Motor neuron (in vitro differentiated cells): ENCODE results near the gene GPR156. TPM values are rescaled to one million over a fixed set of nuclear protein-coding genes. Genes with fewer than 3 reads are reported as not detected.
"Not testable (repeated sequence)": the region's sequence is repeated elsewhere in the genome, so short reads cannot be mapped to it uniquely, and the experiment has no call there.

Experiments
- ATAC-seq, 8 experiments: fragments of 200-7000 bp; cut with Tn5 transposase; replicated peaks in 6 of 8; 2 replicates each; pipeline ENCODE4 v1.8.0; 2021; ENCODE audit warnings: mild to moderate bottlenecking in 8 of 8, moderate library complexity in 8 of 8
- H3K27ac ChIP-seq, 2 donors: fragments of 250-450 bp; sonication (Bioruptor Pico); 2 replicates each; pipeline ENCODE4 v1.9.0; 2021; ENCODE audit warnings: antibody characterized with exemption in 2 of 2, mild to moderate bottlenecking in 2 of 2, moderate library complexity in 1 of 2
- H3K4me1 ChIP-seq, 2 donors: fragments of 250-450 bp; sonication (Bioruptor Pico); replicated peaks in 1 of 2; 2 replicates each; pipeline ENCODE4 v1.6.1; 2021; ENCODE audit warnings: antibody characterized with exemption in 2 of 2, mild to moderate bottlenecking in 2 of 2, moderate library complexity in 1 of 2
- H3K4me3 ChIP-seq, 5 donors: fragments of 250-450 bp; sonication (Bioruptor Pico); 2 replicates each; pipeline ENCODE4 v1.9.0; 2021; ENCODE audit warnings: antibody characterized with exemption in 5 of 5, mild to moderate bottlenecking in 5 of 5, moderate library complexity in 4 of 5
- WGBS, 10 experiments: fragments of 450-650 bp; shearing (Covaris generic); methylation state at CpG; one replicate each; pipeline ENCODE4 v1.0.0; 2022; 5-methylcytosine and 5-hydroxymethylcytosine counted together
- in situ Hi-C, 9 experiments: fragments of 400-800 bp; cut with MboI; loops; one replicate each; pipeline ENCODE4 v1.15.0; 2021; ENCODE audit warnings: low sequenced_read_pairs in 9 of 9, low pct_unique_long_range_greater_than_20kb in 2 of 9; ENCODE audit not compliant: unreplicated experiment in 9 of 9
- total RNA-seq, 8 experiments: library from RNA; unstranded; fragments of 300-600 nt; gene quantifications; 2 replicates each; pipeline versions ENCODE4 v1.2.3 to v1.2.4, GENCODE V29; 2022

The GPR156 gene
- total RNA-seq, 8 experiments from 2014 or later: 0.33 to 2.3 (median 1.2) TPM

DNA sequence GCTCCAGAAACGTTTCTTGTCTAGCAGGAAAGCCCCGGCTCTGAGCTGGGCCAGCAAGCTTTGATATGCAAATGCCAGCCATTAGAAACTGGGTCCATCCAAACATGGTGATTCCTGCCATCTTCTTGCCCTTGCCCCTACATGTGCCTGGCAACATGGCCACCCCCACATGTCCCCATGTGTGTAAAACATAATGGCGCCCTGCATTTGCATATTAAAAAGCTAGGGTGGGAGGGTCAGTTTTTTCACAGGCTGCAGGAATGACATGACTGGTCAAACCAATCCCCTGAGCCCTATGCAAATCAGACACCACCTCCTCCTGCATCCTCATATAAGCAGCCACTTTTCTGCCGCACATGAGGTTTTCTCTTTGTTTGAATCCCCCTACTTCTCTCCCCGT is 21.2 kb downstream of the GPR156 start:
- no peaks in the 10 kb centered on the region for H3K4me1 ChIP-seq
- WGBS, 10 experiments: 20 to 100% (median 45%) methylated on average over 1 to 5 of the region's 5 CpGs; no CpG with 5 or more reads in 3 of the 10 experiments
- in situ Hi-C loops: loop anchor here in 2 of 9 experiments (25.0 kb wide), 1 partner anchor 274 kb away; no protein-coding TSS in a partner anchor
- no peak overlapping the region for H3K4me3 ChIP-seq
- no peak for ATAC-seq
- no peak overlapping the region for H3K27ac ChIP-seq

- in situ Hi-C loops: loop anchor here in 2 of 9 experiments (25.0 kb wide), 1 partner anchor 279 kb away; no protein-coding TSS in a partner anchor
- 5 to 100% (median 78%) methylated on average over 1 of the region's 1 CpG; no CpG with 5 or more reads in 1 of the 10 experiments for WGBS, 10 experiments
- Histone ChIP-seq H3K27ac (no peak overlapping the region), H3K4me3 (no peak overlapping the region), H3K4me1 (no peaks in the 10 kb centered on the region)
- ATAC-seq: no peak
Observed at GRCh38 chr3:120258009-120258408, 27.0 kb downstream of the GPR156 start.

- peak in 1 of 8 experiments; percentile 15 for ATAC-seq
- in situ Hi-C loops: loop anchor here in 5 of 9 experiments (10.0 to 25.0 kb wide), 4 partner anchors 167 to 317 kb away; no protein-coding TSS in a partner anchor
- Histone ChIP-seq H3K4me1 (peaks cover 11% of the 10 kb centered on the region in 2 donors), H3K27ac (no peak overlapping the region), H3K4me3 (no peak overlapping the region)
Observed at GRCh38 chr3:120245386-120245785, 39.6 kb downstream of the GPR156 start.

DNA sequence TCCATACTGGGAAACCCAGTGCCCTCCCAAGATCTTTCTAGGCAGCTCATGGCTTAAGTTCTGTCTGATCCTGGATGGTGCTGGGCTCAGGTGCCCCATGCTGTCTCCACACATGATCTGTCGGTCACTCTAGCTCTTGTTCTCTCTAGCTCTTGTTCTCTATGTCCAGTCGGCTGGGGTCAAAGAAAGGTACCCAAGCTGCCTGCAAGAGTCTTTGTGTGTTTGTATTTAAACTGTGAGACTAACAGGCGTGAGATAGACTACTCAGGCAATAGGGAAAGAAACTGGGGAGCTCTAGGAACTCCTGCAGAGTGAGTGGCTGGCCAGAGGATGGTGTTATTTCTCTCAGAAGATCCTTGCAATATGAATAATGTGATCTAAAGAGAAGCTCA is 40.2 kb downstream of the GPR156 start:
- H3K4me1 ChIP-seq: peaks cover 11% of the 10 kb centered on the region in 2 donors
- H3K4me3 ChIP-seq: no peak overlapping the region
- WGBS, 10 experiments: 0 to 60% (median 31%) methylated on average over 1 to 3 of the region's 3 CpGs; no CpG with 5 or more reads in 1 of the 10 experiments
- in situ Hi-C loops: loop anchor here in 5 of 9 experiments (10.0 to 25.0 kb wide), 4 partner anchors 167 to 317 kb away; no protein-coding TSS in a partner anchor
- peak overlapping the region in 1 of 2 donors; percentile 5 for H3K27ac ChIP-seq
- peak in 7 of 8 experiments; percentile 28 to 91 (median 73) for ATAC-seq

DNA sequence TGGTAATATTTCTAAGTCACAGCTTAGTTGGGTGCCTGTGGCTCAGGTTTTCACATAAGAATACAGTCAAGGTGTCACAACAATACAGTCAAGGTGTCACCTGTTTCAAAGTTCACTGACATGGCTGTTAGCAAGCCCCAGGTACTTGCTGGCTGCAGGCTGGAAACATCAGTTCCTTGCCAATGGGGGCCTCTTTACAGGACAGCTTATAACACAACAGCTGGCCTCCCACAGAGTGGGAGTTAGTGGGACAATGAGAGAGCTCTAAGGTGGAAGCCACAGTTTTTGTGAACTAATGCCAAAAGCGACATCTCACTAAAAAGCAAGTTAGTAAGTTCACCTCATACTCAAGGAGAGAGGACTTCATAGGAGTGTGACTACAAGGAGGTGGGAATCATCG is 45.4 kb downstream of the GPR156 start:
- H3K4me3 ChIP-seq: no peak overlapping the region
- no peak for ATAC-seq
- peaks cover 2 to 4% of the 10 kb centered on the region in 2 donors for H3K4me1 ChIP-seq
- in situ Hi-C loops: loop anchor here in 5 of 9 experiments (10.0 to 25.0 kb wide), 4 partner anchors 173 to 323 kb away; no protein-coding TSS in a partner anchor
- WGBS, 10 experiments: 82 to 100% (median 90%) methylated on average over 1 to 2 of the region's 2 CpGs; no CpG with 5 or more reads in 1 of the 10 experiments
- H3K27ac ChIP-seq: no peak overlapping the region

- in situ Hi-C loops: loop anchor here in 5 of 9 experiments (25.0 kb wide), 3 partner anchors 184 to 334 kb away; no protein-coding TSS in a partner anchor
- 50 to 100% (median 88%) methylated on average over 1 to 2 of the region's 2 CpGs; no CpG with 5 or more reads in 4 of the 10 experiments for WGBS, 10 experiments
- no peak overlapping the region for H3K27ac ChIP-seq
- no peaks in the 10 kb centered on the region for H3K4me1 ChIP-seq
- no peak overlapping the region for H3K4me3 ChIP-seq
- ATAC-seq: no peak
Observed at GRCh38 chr3:120227710-120228347, 57.2 kb downstream of the GPR156 start.

GRCh38 chr3:120224237-120224636 is 60.8 kb downstream of the GPR156 start:
- no peak overlapping the region for H3K27ac ChIP-seq
- H3K4me1 ChIP-seq: no peaks in the 10 kb centered on the region
- WGBS, 10 experiments: 50 to 100% (median 96%) methylated on average over 1 to 2 of the region's 2 CpGs; no CpG with 5 or more reads in 2 of the 10 experiments
- H3K4me3 ChIP-seq: no peak overlapping the region
- in situ Hi-C loops: no loop called here
- ATAC-seq: peak in 3 of 8 experiments; percentile 52 to 66 (median 62)

- peak in 2 of 8 experiments; percentile 12 to 30 for ATAC-seq
- peaks cover 14 to 16% of the 10 kb centered on the region in 2 donors for H3K4me1 ChIP-seq
- no peak overlapping the region for H3K27ac ChIP-seq
- H3K4me3 ChIP-seq: no peak overlapping the region
- in situ Hi-C loops: no loop called here
Observed at GRCh38 chr3:120218981-120219380, 66.0 kb downstream of the GPR156 start.

GRCh38 chr3:120216633-120217032 is 68.4 kb downstream of the GPR156 start:
- 83 to 100% (median 100%) methylated on average over 1 of the region's 1 CpG; no CpG with 5 or more reads in 7 of the 10 experiments for WGBS, 10 experiments
- H3K27ac ChIP-seq, H3K4me3 ChIP-seq, in situ Hi-C loops, ATAC-seq: not testable (repeated sequence)
- H3K4me1 ChIP-seq: peaks cover 19 to 25% of the 10 kb centered on the region in 2 donors

DNA sequence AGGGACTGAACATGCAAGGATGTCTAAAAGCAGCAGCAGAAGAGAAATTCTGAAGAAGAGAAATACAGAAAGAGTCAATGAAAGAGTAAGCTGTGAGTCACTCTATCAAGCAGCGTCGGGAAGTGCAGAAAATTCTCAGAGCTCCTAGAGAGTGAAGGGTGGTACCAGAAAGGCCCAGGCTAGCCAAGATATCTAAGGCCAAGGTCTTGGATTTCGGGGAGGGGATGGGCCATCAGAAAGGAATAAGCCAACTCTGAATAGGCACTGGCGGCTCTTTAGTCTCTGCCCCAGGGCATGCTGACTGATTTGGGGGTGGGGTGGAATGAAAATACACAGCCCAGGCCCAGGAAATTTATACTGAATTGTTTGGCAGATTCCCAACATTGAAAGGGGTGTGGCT is 70.8 kb downstream of the GPR156 start:
- Histone ChIP-seq H3K27ac (peak overlapping the region; percentile 49 to 84), H3K4me1 (peaks cover 19 to 25% of the 10 kb centered on the region in 2 donors), H3K4me3 (no peak overlapping the region)
- in situ Hi-C loops: no loop called here
- peak; percentile 31 to 89 (median 42) for ATAC-seq
- WGBS, 10 experiments: 0 to 30% (median 0%) methylated on average over 1 to 4 of the region's 4 CpGs; no CpG with 5 or more reads in 4 of the 10 experiments

DNA sequence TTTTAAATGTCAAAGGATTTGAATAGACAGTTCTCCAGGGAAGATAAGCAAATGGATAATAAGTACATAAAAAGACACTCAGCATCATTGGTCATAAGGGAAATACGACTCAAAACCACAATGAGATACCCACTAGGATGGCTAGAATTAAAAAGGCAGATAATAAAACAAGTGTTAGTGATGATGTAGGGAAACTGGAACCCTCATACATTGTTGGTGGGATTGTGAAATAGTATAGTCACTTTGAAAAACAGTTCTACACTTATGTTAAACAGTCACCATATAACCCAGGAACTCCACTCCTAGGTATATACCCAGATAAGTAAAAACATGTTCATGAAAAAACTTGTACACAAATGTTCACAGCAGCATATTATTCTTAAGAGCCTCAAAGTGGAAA is 72.5 kb downstream of the GPR156 start:
- 0 to 100% (median 86%) methylated on average over 1 of the region's 1 CpG; no CpG with 5 or more reads in 3 of the 10 experiments for WGBS, 10 experiments
- in situ Hi-C loops: no loop called here
- ATAC-seq: no peak
- no peak overlapping the region for H3K27ac ChIP-seq
- no peak overlapping the region for H3K4me3 ChIP-seq
- H3K4me1 ChIP-seq: peaks cover 19 to 25% of the 10 kb centered on the region in 2 donors

DNA sequence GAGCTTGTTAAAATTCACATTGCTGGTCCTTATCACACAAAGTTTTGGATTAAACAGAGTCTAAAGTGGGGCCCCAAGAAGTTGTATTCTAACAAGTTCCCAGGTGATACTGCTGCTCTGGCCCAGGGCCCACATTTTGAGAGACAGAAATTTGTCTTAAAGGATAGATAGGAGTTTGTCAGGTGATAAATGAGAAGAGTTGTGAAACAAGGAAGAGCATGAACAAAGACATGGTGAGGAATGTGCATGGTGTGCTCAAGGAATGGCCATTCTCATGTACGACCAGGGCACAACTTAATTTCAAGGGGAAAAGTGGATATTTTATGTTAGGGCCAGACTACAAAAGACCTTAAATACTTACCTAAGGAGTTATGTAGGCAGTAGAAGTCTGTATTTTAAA is 75.6 kb downstream of the GPR156 start:
- WGBS, 10 experiments: 50 to 100% (median 91%) methylated on average over 1 of the region's 1 CpG; no CpG with 5 or more reads in 4 of the 10 experiments
- Histone ChIP-seq H3K4me1 (peaks cover 10 to 14% of the 10 kb centered on the region in 2 donors), H3K4me3 (no peak overlapping the region), H3K27ac (no peak overlapping the region)
- in situ Hi-C loops: no loop called here
- ATAC-seq: no peak

DNA sequence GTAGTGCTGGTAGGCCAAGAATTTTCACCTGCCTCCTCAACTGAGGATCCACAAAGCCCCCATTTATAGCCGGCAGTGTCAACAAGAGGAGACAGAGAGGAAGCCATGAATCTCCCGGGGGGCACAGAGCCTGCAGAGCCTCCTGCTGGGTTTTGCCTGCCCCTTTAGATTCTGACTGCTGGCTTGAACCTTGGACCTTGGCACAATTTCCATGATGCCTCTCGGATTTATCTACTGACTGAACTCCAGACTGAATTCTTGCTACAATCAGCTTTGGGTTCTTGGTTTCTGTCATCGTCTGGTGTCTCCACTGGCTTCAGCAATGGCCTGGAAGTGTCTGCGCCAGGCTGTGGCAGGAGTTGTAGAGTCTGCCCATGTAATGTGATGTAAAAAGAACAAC is 80.7 kb downstream of the GPR156 start:
- WGBS, 10 experiments: 80 to 100% (median 100%) methylated on average over 1 to 5 of the region's 5 CpGs; no CpG with 5 or more reads in 3 of the 10 experiments
- in situ Hi-C loops: no loop called here
- ATAC-seq: no peak
- no peak overlapping the region for H3K27ac ChIP-seq
- no peak overlapping the region for H3K4me3 ChIP-seq
- H3K4me1 ChIP-seq: peaks cover 27 to 29% of the 10 kb centered on the region in 2 donors
